Activated T-helper 17 cell treated with anti-CD3 and anti-CD28 coated beads, Interleukin-2, amount 50 U/mL, for 72 hours (primary cell): ENCODE results near the gene PLCXD3. TPM values are rescaled to one million over a fixed set of nuclear protein-coding genes. Genes with fewer than 3 reads are reported as not detected.

Source experiments
- ATAC-seq: fragments of 150-1000 bp; cut with Tn5 transposase; replicated peaks from 2 replicates; pipeline ENCODE4 v1.10.0; 2021; ENCODE audit warnings: mild to moderate bottlenecking, moderate library complexity
- H3K27ac Mint-ChIP-seq: one replicate; pipeline ENCODE4 v1.8.0; 2022; ENCODE audit warnings: mixed read lengths
- H3K27me3 Mint-ChIP-seq: one replicate; pipeline ENCODE4 v1.8.0; 2022; ENCODE audit warnings: mixed read lengths
- H3K36me3 Mint-ChIP-seq: one replicate; pipeline ENCODE4 v1.8.0; 2022; ENCODE audit warnings: low read depth, mild to moderate bottlenecking, mixed read lengths
- H3K4me1 Mint-ChIP-seq: one replicate; pipeline ENCODE4 v1.8.0; 2022; ENCODE audit warnings: mixed read lengths
- H3K4me3 Mint-ChIP-seq: one replicate; pipeline ENCODE4 v1.8.0; 2022; ENCODE audit warnings: mild to moderate bottlenecking, mixed read lengths
- H3K9me3 Mint-ChIP-seq: one replicate; pipeline ENCODE4 v1.8.0; 2022; ENCODE audit warnings: mixed read lengths
- total RNA-seq, 2 donors: library from RNA; stranded (reverse); gene quantifications; one replicate each; pipeline ENCODE4 v1.2.3, GENCODE V29; 2022

Gene PLCXD3
- total RNA-seq, 2 donors from 2014 or later = not detected

DNA sequence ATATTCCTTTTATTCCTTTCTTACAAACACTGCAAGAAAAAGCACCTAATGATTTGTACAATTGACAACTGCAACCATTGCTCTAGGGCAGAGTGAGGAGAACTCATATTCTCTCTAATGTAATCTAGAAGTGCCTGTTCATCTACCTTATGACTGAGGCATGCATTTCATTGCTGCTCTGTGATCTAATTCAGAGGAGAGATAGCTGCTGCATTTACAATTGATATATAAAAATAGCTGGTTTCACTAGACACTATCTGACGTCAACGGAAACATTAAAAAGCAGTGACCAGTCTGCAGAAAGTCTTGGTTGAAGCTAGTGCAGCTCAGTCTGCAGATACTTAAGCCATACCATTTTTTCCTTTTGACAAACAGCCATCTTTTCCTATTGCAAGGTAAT, 224.2 kb downstream of the PLCXD3 start:
- Mint-ChIP-seq H3K27ac (no peak overlapping the region), H3K27me3 (peaks cover 17% of the 10 kb centered on the region), H3K4me1 (no peaks in the 10 kb centered on the region), H3K9me3 (no peaks in the 10 kb centered on the region), H3K36me3 (no peaks in the 10 kb centered on the region), H3K4me3 (no peak overlapping the region)
- no peak for ATAC-seq

DNA sequence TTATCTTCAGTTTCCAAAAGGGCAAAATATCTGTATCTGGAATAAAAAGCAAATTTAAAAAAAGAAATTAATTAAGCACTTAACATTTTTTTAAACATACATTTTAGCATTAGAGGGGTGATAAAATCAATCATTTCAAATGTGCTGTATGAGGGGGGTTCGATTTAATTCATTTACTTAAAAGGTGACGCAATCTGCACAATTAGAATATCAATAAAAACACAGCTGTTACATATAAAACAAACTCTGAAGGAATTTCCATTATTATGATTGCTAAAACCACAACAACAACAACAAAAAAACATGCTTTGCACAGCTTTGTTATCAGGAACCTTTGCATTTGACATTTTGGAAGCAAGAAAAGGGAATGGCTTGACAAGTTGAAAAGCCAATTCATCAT, 225.5 kb downstream of the PLCXD3 start:
- Mint-ChIP-seq H3K36me3 (no peaks in the 10 kb centered on the region), H3K9me3 (no peaks in the 10 kb centered on the region)
- no peak for ATAC-seq

GRCh38 chr5:41281215-41281810, 229.1 kb downstream of the PLCXD3 start:
- ATAC-seq = no peak
- Mint-ChIP-seq H3K4me3 (no peak overlapping the region), H3K36me3 (no peaks in the 10 kb centered on the region), H3K9me3 (no peaks in the 10 kb centered on the region), H3K27me3 (peaks cover 19% of the 10 kb centered on the region), H3K27ac (no peak overlapping the region), H3K4me1 (no peaks in the 10 kb centered on the region)

More for the DNA sequence above, 225.5 kb downstream of the PLCXD3 start:
- Mint-ChIP-seq H3K27me3 (peaks cover 19% of the 10 kb centered on the region), H3K4me3 (no peak overlapping the region), H3K4me1 (no peaks in the 10 kb centered on the region), H3K27ac (no peak overlapping the region)

GRCh38 chr5:41279040-41279439, 231.4 kb downstream of the PLCXD3 start:
- Mint-ChIP-seq H3K4me1 (no peaks in the 10 kb centered on the region), H3K4me3 (no peak overlapping the region), H3K27me3 (peaks cover 19% of the 10 kb centered on the region), H3K27ac (no peak overlapping the region), H3K9me3 (no peaks in the 10 kb centered on the region), H3K36me3 (no peaks in the 10 kb centered on the region)
- no peak for ATAC-seq

- no peaks in the 10 kb centered on the region for H3K4me1 Mint-ChIP-seq
- ATAC-seq = no peak
Observed at GRCh38 chr5:41277476-41278245, 232.7 kb downstream of the PLCXD3 start.

DNA sequence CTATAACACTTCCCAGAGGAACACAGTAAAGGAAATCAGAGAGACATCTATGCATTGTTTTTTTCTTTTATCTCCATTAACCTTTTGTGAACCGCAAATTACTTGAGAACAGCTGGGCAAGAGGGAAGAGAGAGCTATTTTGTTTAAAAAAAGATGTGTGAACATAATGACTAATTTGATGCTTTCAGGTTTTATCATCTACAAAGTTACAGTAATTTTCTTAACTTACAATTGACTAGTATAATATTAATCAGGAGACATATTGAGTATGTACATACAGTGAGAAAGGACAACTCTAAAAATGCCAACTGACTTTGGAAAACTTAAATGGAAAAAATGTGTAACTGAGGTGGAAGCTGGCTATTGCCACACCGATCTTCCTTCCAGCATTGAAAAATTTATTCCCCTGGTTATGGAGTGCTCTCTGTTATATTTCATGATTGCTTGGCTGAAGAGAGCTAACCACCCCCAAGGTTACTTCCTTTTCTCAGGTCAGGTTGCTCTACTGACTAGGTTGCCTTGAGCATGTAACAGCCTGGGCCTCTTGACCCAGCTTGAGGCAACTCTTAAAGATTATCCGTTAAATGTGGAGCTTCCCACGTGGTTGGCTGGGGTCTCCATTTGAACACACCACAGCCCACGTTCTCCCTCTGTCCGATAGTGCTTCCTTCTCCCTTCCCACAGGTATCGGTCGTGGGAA, 234.4 kb downstream of the PLCXD3 start:
- H3K27ac Mint-ChIP-seq = no peak overlapping the region
- ATAC-seq = no peak
- no peak overlapping the region for H3K4me3 Mint-ChIP-seq
- no peaks in the 10 kb centered on the region for H3K9me3 Mint-ChIP-seq
- no peaks in the 10 kb centered on the region for H3K36me3 Mint-ChIP-seq
- no peaks in the 10 kb centered on the region for H3K4me1 Mint-ChIP-seq
- no peaks in the 10 kb centered on the region for H3K27me3 Mint-ChIP-seq

More at GRCh38 chr5:41277476-41278245, 232.7 kb downstream of the PLCXD3 start:
- no peak overlapping the region for H3K27ac Mint-ChIP-seq
- no peaks in the 10 kb centered on the region for H3K9me3 Mint-ChIP-seq
- peaks cover 14% of the 10 kb centered on the region for H3K27me3 Mint-ChIP-seq
- no peak overlapping the region for H3K4me3 Mint-ChIP-seq
- no peaks in the 10 kb centered on the region for H3K36me3 Mint-ChIP-seq

DNA sequence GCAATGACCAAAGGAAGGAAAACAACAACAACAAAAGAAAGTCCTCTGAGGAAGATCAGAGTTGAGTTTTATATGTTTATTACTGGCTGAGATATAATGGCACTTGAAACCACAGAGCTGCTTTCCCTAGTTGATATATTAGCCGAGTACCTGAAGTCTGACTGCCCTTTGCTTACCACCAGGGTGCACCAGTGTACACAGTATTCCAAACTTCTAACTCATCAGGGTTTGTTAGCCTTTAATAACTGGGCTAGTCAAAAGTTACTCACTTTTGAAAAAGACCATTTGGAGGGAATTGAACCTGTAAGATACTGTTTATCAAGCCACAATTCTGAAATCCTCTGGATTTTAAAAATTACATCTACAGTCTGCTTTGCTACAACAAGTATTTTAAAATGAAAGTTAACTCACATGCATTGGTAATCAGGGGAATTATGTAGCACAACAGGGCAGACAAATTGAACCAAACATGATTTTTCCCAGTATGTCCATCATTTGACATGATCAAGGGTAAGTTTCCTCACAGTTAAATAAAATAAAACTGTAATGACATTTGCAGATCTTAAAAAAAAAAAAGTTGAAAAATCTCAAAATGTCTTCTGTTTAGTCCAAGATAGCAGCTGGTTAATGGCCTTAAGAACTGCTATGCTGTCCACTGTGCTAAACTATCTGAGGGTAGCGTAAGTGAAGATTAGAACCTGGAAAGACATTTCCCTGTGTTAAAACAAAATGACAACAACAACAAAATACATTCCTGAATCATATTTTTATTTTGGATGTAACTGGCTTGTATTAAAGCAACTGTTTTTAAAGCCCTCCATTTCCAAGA, 239.8 kb downstream of the PLCXD3 start:
- Mint-ChIP-seq H3K27me3 (no peaks in the 10 kb centered on the region), H3K27ac (no peak overlapping the region), H3K4me1 (no peaks in the 10 kb centered on the region), H3K36me3 (no peaks in the 10 kb centered on the region), H3K4me3 (no peak overlapping the region), H3K9me3 (no peaks in the 10 kb centered on the region)
- ATAC-seq = peak; percentile 45

DNA sequence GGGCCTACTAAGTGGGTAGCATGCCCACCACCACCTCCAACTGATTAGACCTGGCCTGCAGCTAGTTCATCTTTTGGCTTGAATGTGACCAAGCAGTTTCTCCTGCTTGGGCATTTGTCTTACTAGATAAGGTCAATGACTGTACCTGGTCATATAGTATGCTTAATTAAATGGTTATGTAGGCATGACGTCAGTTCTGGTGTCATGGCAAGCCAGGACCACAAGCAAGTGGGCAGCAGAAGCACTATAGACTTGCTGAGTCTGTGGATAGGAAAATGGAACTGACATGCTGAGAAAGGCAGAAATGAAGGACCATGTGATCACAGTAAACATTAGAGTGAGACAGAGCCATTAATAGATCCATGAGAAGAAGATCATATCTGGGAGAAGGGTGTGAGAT, 241.5 kb downstream of the PLCXD3 start:
- Mint-ChIP-seq H3K9me3 (no peaks in the 10 kb centered on the region), H3K4me1 (no peaks in the 10 kb centered on the region), H3K36me3 (no peaks in the 10 kb centered on the region), H3K4me3 (no peak overlapping the region), H3K27ac (no peak overlapping the region), H3K27me3 (no peaks in the 10 kb centered on the region)
- no peak for ATAC-seq

- Mint-ChIP-seq H3K4me3 (no peak overlapping the region), H3K27ac (no peak overlapping the region), H3K4me1 (no peaks in the 10 kb centered on the region), H3K27me3 (no peaks in the 10 kb centered on the region), H3K9me3 (no peaks in the 10 kb centered on the region), H3K36me3 (no peaks in the 10 kb centered on the region)
- no peak for ATAC-seq
Observed at GRCh38 chr5:41266377-41266776, 244.0 kb downstream of the PLCXD3 start.

DNA sequence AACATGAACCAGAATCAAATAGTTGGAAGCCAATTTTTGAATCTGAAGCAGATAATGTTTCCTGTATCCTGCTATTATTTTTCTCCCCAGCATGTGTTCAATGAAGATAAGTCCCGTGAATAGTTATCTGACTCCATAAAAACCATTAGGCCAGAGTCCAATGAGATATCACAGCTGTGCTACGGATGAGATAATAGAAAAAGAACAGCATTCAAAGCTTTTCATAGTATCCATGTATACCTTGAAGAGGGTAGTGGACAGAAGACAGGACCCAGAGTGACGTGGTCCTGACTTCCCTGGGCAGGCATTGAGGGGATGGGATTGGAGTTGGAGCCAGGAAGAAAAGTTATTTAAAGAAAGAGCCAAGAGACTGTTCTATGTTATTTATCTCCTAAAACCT, 246.4 kb downstream of the PLCXD3 start:
- H3K27ac Mint-ChIP-seq = no peak overlapping the region
- H3K9me3 Mint-ChIP-seq = no peaks in the 10 kb centered on the region
- no peak overlapping the region for H3K4me3 Mint-ChIP-seq
- H3K36me3 Mint-ChIP-seq = no peaks in the 10 kb centered on the region
- no peaks in the 10 kb centered on the region for H3K4me1 Mint-ChIP-seq
- ATAC-seq = no peak
- H3K27me3 Mint-ChIP-seq = no peaks in the 10 kb centered on the region

- Mint-ChIP-seq H3K36me3 (no peaks in the 10 kb centered on the region), H3K4me3 (no peak overlapping the region), H3K9me3 (no peaks in the 10 kb centered on the region), H3K4me1 (no peaks in the 10 kb centered on the region), H3K27me3 (no peaks in the 10 kb centered on the region), H3K27ac (no peak overlapping the region)
- ATAC-seq = no peak
Observed at GRCh38 chr5:41263335-41263734, 247.1 kb downstream of the PLCXD3 start.
